IPS-NIHi7 (cell line): ENCODE measurements around the gene FAM181A.

ENCODE experiments used
- DNase-seq: peaks from one replicate; pipeline ENCODE4 v3.0.0; 2012; ENCODE audit warnings: mixed read lengths; ENCODE audit errors: extremely low spot score

The FAM181A gene

GRCh38 chr14:93978735-93979134 lies 51.6 kb downstream of the FAM181A start:
- no peak for DNase-seq
